IPS-15b (cell line): Measurements from ENCODE around the gene MMP25.

Source experiments
- H3K27me3 ChIP-seq: one replicate; pipeline ENCODE4 v1.6.1; 2013; ENCODE audit warnings: low read length; ENCODE audit not compliant: control insufficient read depth, insufficient read depth
- H3K36me3 ChIP-seq: one replicate; pipeline ENCODE4 v1.6.1; 2013; ENCODE audit warnings: low read length; ENCODE audit not compliant: control insufficient read depth, insufficient read depth
- H3K4me1 ChIP-seq: one replicate; pipeline ENCODE4 v1.6.1; 2013; ENCODE audit warnings: mild to moderate bottlenecking, low read length; ENCODE audit not compliant: control insufficient read depth, insufficient read depth
- H3K4me3 ChIP-seq: one replicate; pipeline ENCODE4 v1.5.1; 2013; ENCODE audit warnings: low read depth, low read length
- H3K9ac ChIP-seq: one replicate; pipeline ENCODE4 v1.6.1; 2013; ENCODE audit warnings: low read depth, mild to moderate bottlenecking, low read length
- H3K9me3 ChIP-seq: one replicate; pipeline ENCODE4 v1.6.1; 2013; ENCODE audit warnings: mild to moderate bottlenecking, low read length; ENCODE audit not compliant: control insufficient read depth, insufficient read depth

MMP25 gene, protein sequence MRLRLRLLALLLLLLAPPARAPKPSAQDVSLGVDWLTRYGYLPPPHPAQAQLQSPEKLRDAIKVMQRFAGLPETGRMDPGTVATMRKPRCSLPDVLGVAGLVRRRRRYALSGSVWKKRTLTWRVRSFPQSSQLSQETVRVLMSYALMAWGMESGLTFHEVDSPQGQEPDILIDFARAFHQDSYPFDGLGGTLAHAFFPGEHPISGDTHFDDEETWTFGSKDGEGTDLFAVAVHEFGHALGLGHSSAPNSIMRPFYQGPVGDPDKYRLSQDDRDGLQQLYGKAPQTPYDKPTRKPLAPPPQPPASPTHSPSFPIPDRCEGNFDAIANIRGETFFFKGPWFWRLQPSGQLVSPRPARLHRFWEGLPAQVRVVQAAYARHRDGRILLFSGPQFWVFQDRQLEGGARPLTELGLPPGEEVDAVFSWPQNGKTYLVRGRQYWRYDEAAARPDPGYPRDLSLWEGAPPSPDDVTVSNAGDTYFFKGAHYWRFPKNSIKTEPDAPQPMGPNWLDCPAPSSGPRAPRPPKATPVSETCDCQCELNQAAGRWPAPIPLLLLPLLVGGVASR

GRCh38 chr16:3045758-3046640 lies at the start of gene MMP25:
TSS of gene MMP25 (plus strand) at chr16:3046561. CDS start at chr16:3046918, 357 bp downstream.
- Histone ChIP-seq H3K9me3 (no peaks in the 10 kb centered on the region), H3K36me3 (peaks cover 2% of the 10 kb centered on the region), H3K4me1 (no peaks in the 10 kb centered on the region), H3K9ac (no peak within 1 kb of the TSS), H3K4me3 (peak within 1 kb of the TSS; percentile 72), H3K27me3 (peaks cover 35% of the 10 kb centered on the region)

- H3K27me3 ChIP-seq, result no peaks in the 10 kb centered on the region
- peaks cover 3% of the 10 kb centered on the region for H3K4me1 ChIP-seq
- no peak overlapping the region for H3K9ac ChIP-seq
- H3K9me3 ChIP-seq, result no peaks in the 10 kb centered on the region
- no peak overlapping the region for H3K4me3 ChIP-seq
- no peaks in the 10 kb centered on the region for H3K36me3 ChIP-seq
These were observed 46.4 kb upstream of the MMP25 start for GRCh38 chr16:2999929-3000328.

- H3K9ac ChIP-seq, result no peak overlapping the region
- peaks cover 3% of the 10 kb centered on the region for H3K4me1 ChIP-seq
- H3K4me3 ChIP-seq, result no peak overlapping the region
- H3K9me3 ChIP-seq, result no peaks in the 10 kb centered on the region
- no peaks in the 10 kb centered on the region for H3K36me3 ChIP-seq
- H3K27me3 ChIP-seq, result no peaks in the 10 kb centered on the region
These were observed 45.8 kb upstream of the MMP25 start for GRCh38 chr16:3000540-3000939.

GRCh38 chr16:3001316-3001715 lies 45.0 kb upstream of the MMP25 start:
- Histone ChIP-seq H3K27me3 (no peaks in the 10 kb centered on the region), H3K36me3 (no peaks in the 10 kb centered on the region), H3K4me3 (no peak overlapping the region), H3K4me1 (peaks cover 5% of the 10 kb centered on the region), H3K9me3 (no peaks in the 10 kb centered on the region), H3K9ac (no peak overlapping the region)

DNA sequence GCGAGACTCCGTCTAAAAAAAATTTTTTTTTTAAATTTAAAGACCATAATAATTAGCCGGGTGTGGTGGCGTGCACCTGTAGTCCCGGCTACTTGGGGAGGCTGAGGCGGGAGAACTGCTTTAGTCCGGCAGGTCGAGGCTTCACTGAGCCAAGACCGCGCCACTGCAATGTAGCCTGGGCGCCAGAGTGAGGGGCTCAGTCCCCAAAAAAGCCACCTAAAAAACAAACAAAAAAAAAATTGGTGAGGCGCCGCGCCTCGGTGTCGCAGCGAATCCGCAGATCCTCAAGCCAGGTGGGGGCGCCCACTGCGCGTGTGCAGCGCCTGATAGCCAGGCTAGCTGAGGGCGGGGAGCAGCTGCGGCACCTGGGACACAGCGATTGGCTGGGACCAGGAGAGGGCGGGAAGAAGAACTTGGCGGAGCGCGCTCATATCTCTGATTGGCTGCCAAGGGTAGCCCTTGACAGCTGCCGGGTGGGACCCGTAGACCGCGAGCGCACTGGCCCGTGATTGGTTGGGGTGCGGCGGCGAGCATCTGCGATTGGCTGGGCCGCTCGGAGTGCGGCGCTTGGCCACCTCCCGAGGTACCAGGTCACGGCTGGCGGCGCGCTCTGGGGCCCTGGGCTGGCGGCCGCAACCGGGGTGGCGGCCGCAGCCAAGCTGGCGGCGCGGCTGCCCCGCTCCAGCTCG lies 42.6 kb upstream of the MMP25 start:
- H3K9ac ChIP-seq, result no peak overlapping the region
- no peaks in the 10 kb centered on the region for H3K27me3 ChIP-seq
- no peak overlapping the region for H3K4me3 ChIP-seq

DNA sequence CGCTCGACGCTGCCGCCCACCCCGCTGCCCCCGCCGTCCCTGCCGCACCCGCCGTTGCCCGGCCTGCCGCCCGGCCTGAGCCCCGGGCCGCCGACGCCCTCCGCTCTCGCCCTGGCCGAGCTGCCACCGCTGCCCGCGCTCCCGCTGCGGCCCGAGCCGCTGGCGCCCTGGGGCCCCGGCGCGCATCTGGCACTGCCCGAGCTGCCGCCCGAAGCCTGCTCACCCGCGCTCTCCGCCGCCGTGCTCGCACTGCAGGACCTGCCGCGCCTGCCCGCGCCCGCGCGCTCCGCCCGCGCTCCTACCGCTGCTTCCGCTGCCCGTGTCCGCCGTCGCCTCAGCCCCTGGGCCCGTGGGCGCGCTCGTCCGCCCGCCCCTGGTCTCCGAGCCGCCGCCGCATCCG lies 42.0 kb upstream of the MMP25 start:
- no peaks in the 10 kb centered on the region for H3K9me3 ChIP-seq
- H3K9ac ChIP-seq, result no peak overlapping the region
- no peaks in the 10 kb centered on the region for H3K27me3 ChIP-seq
- H3K4me1 ChIP-seq, result peaks cover 21% of the 10 kb centered on the region
- no peak overlapping the region for H3K4me3 ChIP-seq
- H3K36me3 ChIP-seq, result no peaks in the 10 kb centered on the region

More for the DNA sequence above, 42.6 kb upstream of the MMP25 start:
- peaks cover 23% of the 10 kb centered on the region for H3K4me1 ChIP-seq
- H3K9me3 ChIP-seq, result no peaks in the 10 kb centered on the region
- no peaks in the 10 kb centered on the region for H3K36me3 ChIP-seq

GRCh38 chr16:3004781-3005284 lies 41.5 kb upstream of the MMP25 start:
- peak overlapping the region; percentile 64 for H3K4me3 ChIP-seq
- peaks cover 25% of the 10 kb centered on the region for H3K4me1 ChIP-seq
- no peaks in the 10 kb centered on the region for H3K9me3 ChIP-seq
- no peaks in the 10 kb centered on the region for H3K36me3 ChIP-seq
- H3K9ac ChIP-seq, result peak overlapping the region; percentile 65
- H3K27me3 ChIP-seq, result no peaks in the 10 kb centered on the region

GRCh38 chr16:3007059-3007956 lies 39.1 kb upstream of the MMP25 start:
- Histone ChIP-seq H3K27me3 (peaks cover 5% of the 10 kb centered on the region), H3K4me3 (peak overlapping the region; percentile 66), H3K4me1 (peaks cover 30% of the 10 kb centered on the region), H3K36me3 (no peaks in the 10 kb centered on the region), H3K9me3 (no peaks in the 10 kb centered on the region), H3K9ac (peak overlapping the region; percentile 95)

GRCh38 chr16:3007957-3008689 lies 38.2 kb upstream of the MMP25 start:
- H3K4me1 ChIP-seq, result peaks cover 33% of the 10 kb centered on the region
- no peaks in the 10 kb centered on the region for H3K36me3 ChIP-seq
- H3K4me3 ChIP-seq, result peak overlapping the region; percentile 66
- no peaks in the 10 kb centered on the region for H3K9me3 ChIP-seq
- H3K9ac ChIP-seq, result peak overlapping the region; percentile 95
- H3K27me3 ChIP-seq, result peaks cover 5% of the 10 kb centered on the region

GRCh38 chr16:3008690-3009037 lies 37.7 kb upstream of the MMP25 start:
- Histone ChIP-seq H3K4me1 (peaks cover 37% of the 10 kb centered on the region), H3K36me3 (no peaks in the 10 kb centered on the region), H3K27me3 (peaks cover 5% of the 10 kb centered on the region), H3K9ac (peak overlapping the region; percentile 50), H3K9me3 (no peaks in the 10 kb centered on the region), H3K4me3 (peak overlapping the region; percentile 50)
